Left lung (tissue), 10 donors: ENCODE measurements around the gene CHMP4A. TPM values are rescaled to one million over a fixed set of nuclear protein-coding genes. Genes with fewer than 3 reads are reported as not detected.

Experiments
- ATAC-seq: fragments of 200-7000 bp; cut with Tn5 transposase; one replicate; pipeline ENCODE4 v1.9.1; 2020; ENCODE audit warnings: moderate library complexity
- DNase-seq, 4 donors: peaks; one replicate each; pipeline ENCODE4 v3.0.0-alpha.2; 2013 to 2020
- H3K27ac ChIP-seq, 2 donors: fragments of 200-600 bp; sonication (generic) in 1 of 2; one replicate each; pipeline versions ENCODE4 v1.5.0 to v1.8.0; 2020 to 2021
- H3K27me3 ChIP-seq, 2 donors: fragments of 200-600 bp; sonication (generic) in 1 of 2; one replicate each; pipeline versions ENCODE4 v1.5.0 to v1.8.0; 2020 to 2021
- H3K36me3 ChIP-seq, 2 donors: fragments of 200-600 bp; sonication (generic) in 1 of 2; one replicate each; pipeline versions ENCODE4 v1.5.0 to v1.8.0; 2020 to 2021
- H3K4me1 ChIP-seq, 2 donors: fragments of 200-600 bp; one replicate each; pipeline ENCODE4 v1.8.0; 2021
- H3K4me3 ChIP-seq, 2 donors: fragments of 200-600 bp; sonication (generic) in 1 of 2; one replicate each; pipeline versions ENCODE4 v1.5.0 to v1.8.0; 2020 to 2021; ENCODE audit warnings: mild to moderate bottlenecking in 1 of 2
- H3K9me3 ChIP-seq, 2 donors: fragments of 200-600 bp; sonication (generic) in 1 of 2; one replicate each; pipeline versions ENCODE4 v1.5.0 to v1.8.0; 2020 to 2021
- intact Hi-C, 2 donors: fragments of 100-400 bp; cut with DNase I; formaldehyde crosslinking; loops; one replicate each; pipeline versions ENCODE4 v1.11.2 to v1.14.2; 2022
- polyA plus RNA-seq, 6 donors: library from polyadenylated mRNA; unstranded; fragments of 120-200 nt; gene quantifications; one replicate each; pipeline ENCODE4 v1.2.1, GENCODE V29; 2013; ENCODE audit not compliant: insufficient read length in 6 of 6
- total RNA-seq, 2 donors: library from RNA; stranded (reverse); fragmentation: NEBNext Ultra II Directional; extraction: Animal tissue kit (Norgen Biotek cat#: 25700); gene quantifications; one replicate each; pipeline ENCODE4 v1.2.1, GENCODE V29; 2021
- TF ChIP-seq, protein P1 (sequence below), 2 donors: fragments of 200-600 bp; sonication (generic) in 1 of 2; IDR thresholded peaks; one replicate each; pipeline versions ENCODE4 v1.5.0 to v1.8.0; 2021; ENCODE audit warnings: antibody characterized with exemption in 2 of 2
- donor health status: DM: no; HTN: yes; CAD: no.
- donor health status: DM: no; HTN: no; CAD: no.

CHMP4A gene
- total and polyA plus RNA-seq, 8 donors = 35.0 to 64.6 (median 56.9) TPM

GRCh38 chr14:24171422-24172260 is 41.6 kb downstream of the CHMP4A start, which contains the start of gene REC8:
Gene REC8 (plus strand): TSS chr14:24172080. CDS start chr14:24172553, 473 bp downstream.
- Histone ChIP-seq H3K4me3 (peak within 1 kb of the TSS; percentile 16 to 34), H3K9me3 (no peaks in the 10 kb centered on the region), H3K27ac (no peak within 1 kb of the TSS), H3K4me1 (peaks cover 0 to 30% of the 10 kb centered on the region in 2 donors), H3K36me3 (peaks cover 0 to 87% of the 10 kb centered on the region in 2 donors), H3K27me3 (no peaks in the 10 kb centered on the region)
- TF ChIP-seq, protein P1, sequence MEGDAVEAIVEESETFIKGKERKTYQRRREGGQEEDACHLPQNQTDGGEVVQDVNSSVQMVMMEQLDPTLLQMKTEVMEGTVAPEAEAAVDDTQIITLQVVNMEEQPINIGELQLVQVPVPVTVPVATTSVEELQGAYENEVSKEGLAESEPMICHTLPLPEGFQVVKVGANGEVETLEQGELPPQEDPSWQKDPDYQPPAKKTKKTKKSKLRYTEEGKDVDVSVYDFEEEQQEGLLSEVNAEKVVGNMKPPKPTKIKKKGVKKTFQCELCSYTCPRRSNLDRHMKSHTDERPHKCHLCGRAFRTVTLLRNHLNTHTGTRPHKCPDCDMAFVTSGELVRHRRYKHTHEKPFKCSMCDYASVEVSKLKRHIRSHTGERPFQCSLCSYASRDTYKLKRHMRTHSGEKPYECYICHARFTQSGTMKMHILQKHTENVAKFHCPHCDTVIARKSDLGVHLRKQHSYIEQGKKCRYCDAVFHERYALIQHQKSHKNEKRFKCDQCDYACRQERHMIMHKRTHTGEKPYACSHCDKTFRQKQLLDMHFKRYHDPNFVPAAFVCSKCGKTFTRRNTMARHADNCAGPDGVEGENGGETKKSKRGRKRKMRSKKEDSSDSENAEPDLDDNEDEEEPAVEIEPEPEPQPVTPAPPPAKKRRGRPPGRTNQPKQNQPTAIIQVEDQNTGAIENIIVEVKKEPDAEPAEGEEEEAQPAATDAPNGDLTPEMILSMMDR (IDR thresholded peaks at IDR 0.05) = no peak
- peak; percentile 61 to 93 (median 87) for DNase-seq
- intact Hi-C loops = no loop called here
- peak; percentile 94 for ATAC-seq

DNA sequence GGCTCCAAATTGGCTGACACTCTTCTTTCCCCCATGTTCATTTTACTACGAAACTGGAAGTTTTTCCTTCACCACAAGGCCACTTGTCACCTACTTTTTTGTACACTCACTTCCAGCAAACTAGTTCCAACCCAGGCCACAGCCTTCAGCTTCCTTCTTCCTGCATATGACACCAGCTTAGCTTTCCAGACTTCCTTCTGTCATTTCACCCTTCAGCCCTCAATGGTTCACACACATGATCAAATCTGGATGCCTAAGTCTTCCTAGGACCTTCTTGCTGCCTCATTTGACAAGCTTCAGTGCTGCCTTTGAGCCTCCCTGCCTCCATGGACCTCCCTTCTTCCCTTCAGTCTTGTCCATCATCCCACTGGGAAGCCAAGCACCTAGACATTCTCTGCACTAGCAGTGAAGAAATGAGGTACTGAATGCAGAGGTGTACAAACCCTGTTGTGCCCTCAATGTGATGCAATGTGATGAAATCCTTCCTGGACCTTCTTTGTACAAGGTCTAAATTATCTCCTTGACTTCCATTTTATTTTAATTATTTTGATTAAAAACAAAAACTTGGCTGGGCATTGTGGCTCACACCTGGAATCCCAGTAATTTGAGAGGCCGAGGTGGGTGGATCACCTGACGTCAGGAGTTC is 45.7 kb downstream of the CHMP4A start:
- peaks cover 7 to 70% of the 10 kb centered on the region in 2 donors for H3K4me1 ChIP-seq
- TF ChIP-seq, protein P1 (IDR thresholded peaks at IDR 0.05) = no peak
- H3K36me3 ChIP-seq = peaks cover 0 to 87% of the 10 kb centered on the region in 2 donors
- H3K4me3 ChIP-seq = no peak overlapping the region
- intact Hi-C loops = no loop called here
- DNase-seq (no peak), ATAC-seq (no peak)
- no peaks in the 10 kb centered on the region for H3K27me3 ChIP-seq
- H3K27ac ChIP-seq = peak overlapping the region in 1 of 2 donors; percentile 74
- H3K9me3 ChIP-seq = no peaks in the 10 kb centered on the region

GRCh38 chr14:24165785-24166184 is 47.5 kb downstream of the CHMP4A start:
- no peak for ATAC-seq
- H3K27me3 ChIP-seq = no peaks in the 10 kb centered on the region
- peak overlapping the region in 1 of 2 donors; percentile 74 for H3K27ac ChIP-seq
- no peak overlapping the region for H3K4me3 ChIP-seq
- H3K4me1 ChIP-seq = peaks cover 14 to 66% of the 10 kb centered on the region in 2 donors
- peaks cover 0 to 86% of the 10 kb centered on the region in 2 donors for H3K36me3 ChIP-seq
- no peaks in the 10 kb centered on the region for H3K9me3 ChIP-seq
- intact Hi-C loops = no loop called here
- TF ChIP-seq, protein P1 (IDR thresholded peaks at IDR 0.05) = no peak
- DNase-seq = peak in 1 of 4 donors; percentile 23

DNA sequence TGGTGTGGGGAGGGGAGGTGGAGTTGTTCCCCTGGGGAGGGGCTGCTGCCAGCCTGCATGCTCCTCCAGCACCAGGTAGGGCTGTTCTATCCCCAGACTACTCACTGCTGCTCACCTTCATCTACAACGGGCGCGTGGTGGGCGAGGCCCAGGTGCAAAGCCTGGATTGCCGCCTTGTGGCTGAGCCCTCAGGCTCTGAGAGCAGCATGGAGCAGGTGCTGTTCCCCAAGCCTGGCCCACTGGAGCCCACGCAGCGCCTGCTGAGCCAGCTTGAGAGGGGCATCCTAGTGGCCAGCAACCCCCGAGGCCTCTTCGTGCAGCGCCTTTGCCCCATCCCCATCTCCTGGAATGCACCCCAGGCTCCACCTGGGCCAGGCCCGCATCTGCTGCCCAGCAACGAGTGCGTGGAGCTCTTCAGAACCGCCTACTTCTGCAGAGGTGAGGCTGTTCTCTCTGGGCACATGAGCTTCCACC is 48.7 kb downstream of the CHMP4A start:
- ATAC-seq (no peak), DNase-seq (peak in 2 of 4 donors; percentile 20 to 79)
- Histone ChIP-seq H3K27me3 (no peaks in the 10 kb centered on the region), H3K27ac (no peak overlapping the region), H3K36me3 (peaks cover 0 to 87% of the 10 kb centered on the region in 2 donors), H3K9me3 (no peaks in the 10 kb centered on the region), H3K4me1 (peaks cover 14 to 67% of the 10 kb centered on the region in 2 donors), H3K4me3 (no peak overlapping the region)
- TF ChIP-seq, protein P1 (IDR thresholded peaks at IDR 0.05) = no peak
- intact Hi-C loops = no loop called here

GRCh38 chr14:24162093-24162492 is 51.2 kb downstream of the CHMP4A start:
- Histone ChIP-seq H3K4me3 (peak overlapping the region; percentile 80 to 87), H3K36me3 (peaks cover 0 to 86% of the 10 kb centered on the region in 2 donors), H3K9me3 (no peaks in the 10 kb centered on the region), H3K27ac (peak overlapping the region in 1 of 2 donors; percentile 96), H3K4me1 (peaks cover 14 to 61% of the 10 kb centered on the region in 2 donors), H3K27me3 (no peaks in the 10 kb centered on the region)
- DNase-seq = peak in 1 of 4 donors; percentile 53
- ATAC-seq = no peak
- intact Hi-C loops = no loop called here
- TF ChIP-seq, protein P1 (IDR thresholded peaks at IDR 0.05) = no peak
